ENCODE data around the gene AIF1L.

Gene AIF1L

GRCh38 chr9:131096269-131097125, at the start of gene AIF1L:
Gene AIF1L (plus strand): TSS chr9:131096531. CDS start chr9:131096630, 99 bp downstream.
- TF ChIP-seq CTCF (IDR thresholded peaks at IDR 0.05): no peak

- TF ChIP-seq CTCF (IDR thresholded peaks at IDR 0.05): peak; percentile 96
Observed at GRCh38 chr9:131046581-131047202, 49.6 kb upstream of the AIF1L start.

- no peak for TF ChIP-seq CTCF (IDR thresholded peaks at IDR 0.05)
Observed at GRCh38 chr9:131048332-131048731, 48.0 kb upstream of the AIF1L start.

- TF ChIP-seq CTCF (IDR thresholded peaks at IDR 0.05): no peak
Observed at GRCh38 chr9:131048820-131049219, 47.5 kb upstream of the AIF1L start.

GRCh38 chr9:131049829-131050715, 46.3 kb upstream of the AIF1L start:
- no peak for TF ChIP-seq CTCF (IDR thresholded peaks at IDR 0.05)

GRCh38 chr9:131050831-131051230, 45.5 kb upstream of the AIF1L start:
- TF ChIP-seq CTCF (IDR thresholded peaks at IDR 0.05): no peak
